ENCODE results near the gene NBEA. TPM values are rescaled to one million over a fixed set of nuclear protein-coding genes. Genes with fewer than 3 reads are reported as not detected.

NBEA gene
- total RNA-seq, 1 experiment from 2014 or later, result 3.3 TPM

GRCh38 chr13:35567406-35567980 is 625.4 kb downstream of the NBEA start:
- no TSS peak for BruUV-seq (replicated peaks)

GRCh38 chr13:35573639-35574038 is 631.6 kb downstream of the NBEA start:
- TF ChIP-seq POLR2AphosphoS5 (IDR thresholded peaks at IDR 0.05; ENCODE audit: low read depth, low read length) (no peak), REST (IDR thresholded peaks at IDR 0.05; ENCODE audit: insufficient read depth in 1 of 2, low read depth in 2 of 2, low read length in 1 of 2) (no peak), TCF7L2 (IDR thresholded peaks at IDR 0.05; ENCODE audit: low read depth, low read length) (no peak), SIN3A (IDR thresholded peaks at IDR 0.05; ENCODE audit: borderline replicate concordance, insufficient read depth, low read depth, low read length) (no peak), CTCF (IDR thresholded peaks at IDR 0.05) (no peak)
- in situ Hi-C loops (cut with HindIII; ENCODE audit: low pct_unique_long_range_greater_than_20kb, low sequenced_read_pairs) (no loop called here), intact Hi-C loops (cut with micrococcal nuclease; ENCODE audit: unreplicated experiment) (no loop called here)
- H3K4me3 ChIP-seq (ENCODE audit: low read depth in 2 of 2, low read length in 2 of 2), result no peak overlapping the region
- POLR2A ChIA-PET, result no interaction called here
- no peak for DNase-seq (ENCODE audit: low read depth, low spot score)
- H3K4me1 ChIP-seq (ENCODE audit: control insufficient read depth, insufficient read depth, low read length), result no peaks in the 10 kb centered on the region
- CTCF ChIA-PET, result no interaction called here
- BruUV-seq (replicated peaks), result no TSS peak
- H3K36me3 ChIP-seq (ENCODE audit: control insufficient read depth, insufficient read depth, low read length), result no peaks in the 10 kb centered on the region
- no peak for ATAC-seq
- no peak overlapping the region for H3K27ac ChIP-seq (ENCODE audit: low read length)
- H3K9me3 ChIP-seq (ENCODE audit: control insufficient read depth, insufficient read depth, low read depth, low read length), result no peaks in the 10 kb centered on the region
- no peaks in the 10 kb centered on the region for H3K27me3 ChIP-seq (ENCODE audit: control insufficient read depth, insufficient read depth, low read length)

More at GRCh38 chr13:35567406-35567980, 625.4 kb downstream of the NBEA start:
- Histone ChIP-seq H3K27ac (ENCODE audit: low read length) (no peak overlapping the region), H3K36me3 (ENCODE audit: control insufficient read depth, insufficient read depth, low read length) (no peaks in the 10 kb centered on the region), H3K9me3 (ENCODE audit: control insufficient read depth, insufficient read depth, low read depth, low read length) (no peaks in the 10 kb centered on the region), H3K4me3 (ENCODE audit: low read depth in 2 of 2, low read length in 2 of 2) (no peak overlapping the region), H3K27me3 (ENCODE audit: control insufficient read depth, insufficient read depth, low read length) (no peaks in the 10 kb centered on the region), H3K4me1 (ENCODE audit: control insufficient read depth, insufficient read depth, low read length) (no peaks in the 10 kb centered on the region)
- ATAC-seq (no peak), DNase-seq (ENCODE audit: low read depth, low spot score) (no peak)
- no peak for TF ChIP-seq REST (IDR thresholded peaks at IDR 0.05; ENCODE audit: insufficient read depth in 1 of 2, low read depth in 2 of 2, low read length in 1 of 2)
- no peak for TF ChIP-seq SIN3A (IDR thresholded peaks at IDR 0.05; ENCODE audit: borderline replicate concordance, insufficient read depth, low read depth, low read length)
- no peak for TF ChIP-seq TCF7L2 (IDR thresholded peaks at IDR 0.05; ENCODE audit: low read depth, low read length)
- TF ChIP-seq POLR2AphosphoS5 (IDR thresholded peaks at IDR 0.05; ENCODE audit: low read depth, low read length), result no peak
- no peak for TF ChIP-seq CTCF (IDR thresholded peaks at IDR 0.05)
- ChIA-PET POLR2A (no interaction called here), CTCF (no interaction called here)
- in situ Hi-C loops (cut with HindIII; ENCODE audit: low pct_unique_long_range_greater_than_20kb, low sequenced_read_pairs), result no loop called here
- intact Hi-C loops (cut with micrococcal nuclease; ENCODE audit: unreplicated experiment), result no loop called here
